Keratinocyte (primary cell): ENCODE measurements around the gene LHFPL2. TPM values are rescaled to one million over a fixed set of nuclear protein-coding genes. Genes with fewer than 3 reads are reported as not detected.

Source experiments
- DNase-seq: peaks from one replicate; pipeline ENCODE4 v3.0.0-alpha.2; 2011; ENCODE audit warnings: low read depth, missing footprints, low spot score
- FAIRE-seq: peaks from 2 replicates; lab custom pipeline; 2011; peaks lifted over from hg19 to GRCh38; lab: Jason Lieb, UNC
- H2AFZ ChIP-seq: 2 replicates; pipeline ENCODE4 v1.6.0; 2012; ENCODE audit warnings: low read length, control low read depth, inconsistent platforms; ENCODE audit not compliant: control insufficient read depth
- H3K27ac ChIP-seq: 2 replicates; pipeline ENCODE4 v1.5.1; 2011; ENCODE audit warnings: low read length; ENCODE audit not compliant: control insufficient read depth, insufficient read depth
- H3K27me3 ChIP-seq: 3 replicates; pipeline ENCODE4 v1.6.0; 2011; ENCODE audit warnings: low read length; ENCODE audit not compliant: control insufficient read depth, insufficient read depth; ENCODE audit errors: extremely low read depth
- H3K36me3 ChIP-seq, 2 experiments: 2 replicates in 1 of 2; 3 replicates in 1 of 2; pipeline ENCODE4 v1.5.1; 2011; ENCODE audit warnings: low read length in 2 of 2, mild to moderate bottlenecking in 1 of 2; ENCODE audit not compliant: control insufficient read depth in 2 of 2, insufficient read depth in 2 of 2; ENCODE audit errors: extremely low read depth in 1 of 2
- H3K4me1 ChIP-seq: 3 replicates; pipeline ENCODE4 v1.5.1; 2011; ENCODE audit warnings: low read length; ENCODE audit not compliant: control insufficient read depth, insufficient read depth; ENCODE audit errors: extremely low read depth
- H3K4me2 ChIP-seq: 3 replicates; pipeline ENCODE4 v1.6.0; 2011; ENCODE audit warnings: low read depth, low read length; ENCODE audit not compliant: control insufficient read depth, insufficient read depth; ENCODE audit errors: extremely low read depth
- H3K4me3 ChIP-seq, 3 experiments: fragments of 200-600 bp in 1 of 3; sonication (generic) in 1 of 3; 2 replicates in 2 of 3; 3 replicates in 1 of 3; pipeline ENCODE4 v1.5.1; 2011 to 2016; ENCODE audit warnings: low read length in 3 of 3, mild to moderate bottlenecking in 3 of 3, control low read depth in 2 of 3, inconsistent platforms in 1 of 3, low read depth in 1 of 3, mixed read lengths in 1 of 3, mixed run types in 1 of 3, moderate library complexity in 1 of 3; ENCODE audit not compliant: control insufficient read depth in 2 of 3, insufficient read depth in 2 of 3; ENCODE audit errors: extremely low read depth in 1 of 3
- H3K79me2 ChIP-seq: 2 replicates; pipeline ENCODE4 v1.6.0; 2012; ENCODE audit warnings: low read length; ENCODE audit not compliant: control insufficient read depth, insufficient read depth
- H3K9ac ChIP-seq: 3 replicates; pipeline ENCODE4 v1.6.0; 2011; ENCODE audit warnings: low read length; ENCODE audit not compliant: control insufficient read depth, insufficient read depth; ENCODE audit errors: extremely low read depth
- H3K9me1 ChIP-seq: 3 replicates; pipeline ENCODE4 v1.6.0; 2011; ENCODE audit warnings: low read length; ENCODE audit not compliant: control insufficient read depth, insufficient read depth; ENCODE audit errors: extremely low read depth
- H3K9me3 ChIP-seq: 2 replicates; pipeline ENCODE4 v1.5.1; 2012; ENCODE audit warnings: low read depth, low read length; ENCODE audit not compliant: control insufficient read depth
- H4K20me1 ChIP-seq: 3 replicates; pipeline ENCODE4 v1.6.0; 2011; ENCODE audit warnings: low read length; ENCODE audit not compliant: control insufficient read depth, insufficient read depth; ENCODE audit errors: extremely low read depth
- CTCF ChIP-seq, 3 experiments: IDR thresholded peaks in 1 of 3; conservative IDR thresholded peaks in 1 of 3; optimal IDR thresholded peaks in 1 of 3; 2 replicates in 2 of 3; 3 replicates in 1 of 3; pipeline versions ENCODE3 to v1.5.1; 2011; ENCODE audit warnings: low read length in 3 of 3, mild to moderate bottlenecking in 3 of 3, moderate library complexity in 2 of 3, control low read depth in 1 of 3, inconsistent platforms in 1 of 3; ENCODE audit not compliant: insufficient read depth in 2 of 3; ENCODE audit errors: extremely low read depth in 1 of 3
- EZH2 ChIP-seq: IDR thresholded peaks from one replicate; pipeline ENCODE4 v1.6.1; 2012; ENCODE audit warnings: inconsistent platforms, mild to moderate bottlenecking, low read length, moderate library complexity
- dilution Hi-C: fragments of 300-500 bp; cut with MboI; formaldehyde crosslinking; loops from one replicate; pipeline ENCODE4 v1.7.0; 2020; ENCODE audit warnings: low sequenced_read_pairs; ENCODE audit not compliant: extremely low pct_ligation_motif_present
- polyA plus RNA-seq, 5 experiments: library from polyadenylated mRNA; depleted of rRNA in 3 of 5; stranded (reverse) in 3 of 5; stranded (forward) in 1 of 5; unstranded in 1 of 5; fragments of >200 nt; gene quantifications; 1 replicate in 1 of 5; 2 replicates in 3 of 5; 3 replicates in 1 of 5; pipeline versions ENCODE4 v1.2.1 to v1.2.3, GENCODE V29; 2011 to 2012; ENCODE audit warnings: missing spikeins in 2 of 5, low read depth in 1 of 5, low replicate concordance in 1 of 5

Gene LHFPL2
- polyA plus RNA-seq, 1 donor (not counting 4 experiments of a cell fraction or from before 2014, with no cell fraction given): 11.4 TPM

DNA sequence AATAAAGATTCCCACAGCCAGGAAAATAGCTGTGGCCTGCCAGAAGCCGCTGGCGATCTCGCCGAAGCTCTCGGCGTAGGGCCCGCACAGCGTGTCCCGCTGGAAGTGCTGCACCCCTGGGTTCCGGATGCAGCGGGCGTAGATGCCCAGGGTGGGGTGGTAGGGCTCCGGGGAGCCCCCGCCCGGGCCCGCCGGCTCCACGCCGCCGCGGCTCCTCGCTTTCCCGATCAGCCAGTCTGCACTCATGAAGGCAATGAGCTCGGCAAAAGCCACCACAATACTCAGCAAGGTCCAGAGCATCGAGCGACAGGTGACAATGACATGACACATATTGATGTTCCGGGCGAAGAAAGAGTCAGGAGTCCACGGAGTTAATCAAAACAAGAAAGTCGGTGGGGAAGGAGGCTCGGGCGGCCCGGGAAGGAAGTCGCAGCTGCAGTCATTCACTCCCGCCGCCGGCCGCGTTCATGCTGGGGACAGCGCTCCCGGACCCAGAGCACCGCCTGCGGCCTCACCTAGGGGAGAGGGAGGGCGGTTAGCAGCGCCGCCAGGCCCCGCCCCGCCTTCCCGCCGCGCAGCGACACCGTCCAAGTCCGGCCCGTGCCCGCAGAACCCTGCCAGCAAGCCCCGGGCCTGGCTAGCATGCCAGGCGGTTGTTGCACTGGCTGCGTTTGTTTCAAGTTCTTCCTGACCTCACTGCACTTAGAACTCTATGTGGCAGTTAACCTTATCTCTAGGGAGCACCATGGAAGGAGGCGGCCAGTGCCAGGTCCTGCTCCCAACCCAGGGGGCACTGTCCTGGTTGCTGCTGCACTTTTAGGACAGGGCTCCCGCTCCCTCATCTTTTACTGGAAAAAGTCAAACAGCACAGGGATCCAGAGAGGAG is 138.4 kb downstream of the LHFPL2 start:
- Histone ChIP-seq H4K20me1 (no peaks in the 10 kb centered on the region), H3K9me1 (peaks cover 2% of the 10 kb centered on the region), H3K9ac (peak overlapping the region; percentile 24), H3K79me2 (no peaks in the 10 kb centered on the region), H3K36me3 (peaks cover 0 to 3% of the 10 kb centered on the region in 2 experiments), H3K9me3 (no peaks in the 10 kb centered on the region), H3K27ac (no peak overlapping the region), H3K4me2 (peak overlapping the region; percentile 50), H3K27me3 (no peaks in the 10 kb centered on the region), H3K4me1 (peaks cover 11% of the 10 kb centered on the region), H2AFZ (no peak overlapping the region), H3K4me3 (no peak overlapping the region)
- FAIRE-seq (no peak), DNase-seq (no peak)
- TF ChIP-seq CTCF (optimal IDR thresholded peaks at IDR 0.05 in 1 of 3, IDR thresholded peaks at IDR 0.05 in 1 of 3, conservative IDR thresholded peaks at IDR 0.05 in 1 of 3; ENCODE audit: extremely low read depth in 1 of 3, insufficient read depth in 2 of 3, low read length in 3 of 3): peak in 1 of 3 experiments; percentile 6
- TF ChIP-seq EZH2: no peak
- dilution Hi-C loops: no loop called here

DNA sequence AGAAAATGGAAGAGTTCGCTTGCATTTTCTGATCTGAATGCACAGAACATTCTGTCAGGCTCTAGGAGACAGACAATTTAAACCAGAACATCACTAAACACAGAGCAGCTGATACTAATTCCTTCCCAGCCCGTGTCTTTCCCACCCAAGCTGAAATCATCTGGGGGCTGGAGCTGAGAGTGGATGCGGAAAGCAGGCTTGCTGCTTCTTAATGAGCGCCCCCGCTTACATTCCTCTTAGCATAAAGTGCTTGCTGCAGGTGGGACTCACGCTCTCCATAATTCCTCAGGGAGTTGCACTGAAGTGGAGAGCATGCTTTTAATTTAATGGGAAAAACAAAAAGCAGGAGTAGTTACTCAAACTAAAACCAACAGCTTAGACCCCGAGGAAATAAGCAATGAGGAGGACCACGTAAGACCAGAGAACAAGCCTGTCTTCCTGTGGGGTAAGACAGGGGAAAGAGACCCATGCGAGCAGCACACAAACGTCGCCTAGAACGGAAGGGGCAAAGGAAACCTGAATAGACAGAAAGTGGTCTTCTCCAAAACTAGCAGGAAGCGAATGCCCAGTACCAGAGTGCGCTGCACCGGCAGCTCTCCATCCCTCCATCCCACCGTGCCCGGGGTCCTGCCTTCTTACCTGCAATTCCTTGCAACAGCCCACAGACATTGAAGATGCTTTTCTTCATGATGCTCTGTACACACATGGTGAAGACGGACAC is 139.3 kb downstream of the LHFPL2 start:
- TF ChIP-seq CTCF (optimal IDR thresholded peaks at IDR 0.05 in 1 of 3, IDR thresholded peaks at IDR 0.05 in 1 of 3, conservative IDR thresholded peaks at IDR 0.05 in 1 of 3; ENCODE audit: extremely low read depth in 1 of 3, insufficient read depth in 2 of 3, low read length in 3 of 3): no peak
- no peak for TF ChIP-seq EZH2
- H3K36me3 ChIP-seq: peaks cover 0 to 3% of the 10 kb centered on the region in 2 experiments
- H3K27me3 ChIP-seq: no peaks in the 10 kb centered on the region
- peaks cover 1% of the 10 kb centered on the region for H3K79me2 ChIP-seq
- no peak overlapping the region for H3K4me2 ChIP-seq
- H3K4me1 ChIP-seq: peaks cover 20% of the 10 kb centered on the region
- no peak overlapping the region for H2AFZ ChIP-seq
- H3K9me3 ChIP-seq: no peaks in the 10 kb centered on the region
- H4K20me1 ChIP-seq: no peaks in the 10 kb centered on the region
- no peak for DNase-seq
- H3K9me1 ChIP-seq: peaks cover 5% of the 10 kb centered on the region
- no peak overlapping the region for H3K27ac ChIP-seq
- FAIRE-seq: no peak
- no peak overlapping the region for H3K4me3 ChIP-seq
- H3K9ac ChIP-seq: no peak overlapping the region
- dilution Hi-C loops: no loop called here
